Stimulated activated CD8-positive, alpha-beta memory T cell treated with anti-CD3 and anti-CD28 coated beads, Interleukin-7, amount 100 ng/mL, for 24 hours (primary cell): ENCODE data around the gene RTL1.
A peak's percentile ranks its signal among the peaks of the same experiment; 100 is the strongest.

Source experiments
- DNase-seq: peaks from one replicate; pipeline ENCODE4 v3.0.0-alpha.2; 2020; ENCODE audit warnings: low read depth

The RTL1 gene

DNA sequence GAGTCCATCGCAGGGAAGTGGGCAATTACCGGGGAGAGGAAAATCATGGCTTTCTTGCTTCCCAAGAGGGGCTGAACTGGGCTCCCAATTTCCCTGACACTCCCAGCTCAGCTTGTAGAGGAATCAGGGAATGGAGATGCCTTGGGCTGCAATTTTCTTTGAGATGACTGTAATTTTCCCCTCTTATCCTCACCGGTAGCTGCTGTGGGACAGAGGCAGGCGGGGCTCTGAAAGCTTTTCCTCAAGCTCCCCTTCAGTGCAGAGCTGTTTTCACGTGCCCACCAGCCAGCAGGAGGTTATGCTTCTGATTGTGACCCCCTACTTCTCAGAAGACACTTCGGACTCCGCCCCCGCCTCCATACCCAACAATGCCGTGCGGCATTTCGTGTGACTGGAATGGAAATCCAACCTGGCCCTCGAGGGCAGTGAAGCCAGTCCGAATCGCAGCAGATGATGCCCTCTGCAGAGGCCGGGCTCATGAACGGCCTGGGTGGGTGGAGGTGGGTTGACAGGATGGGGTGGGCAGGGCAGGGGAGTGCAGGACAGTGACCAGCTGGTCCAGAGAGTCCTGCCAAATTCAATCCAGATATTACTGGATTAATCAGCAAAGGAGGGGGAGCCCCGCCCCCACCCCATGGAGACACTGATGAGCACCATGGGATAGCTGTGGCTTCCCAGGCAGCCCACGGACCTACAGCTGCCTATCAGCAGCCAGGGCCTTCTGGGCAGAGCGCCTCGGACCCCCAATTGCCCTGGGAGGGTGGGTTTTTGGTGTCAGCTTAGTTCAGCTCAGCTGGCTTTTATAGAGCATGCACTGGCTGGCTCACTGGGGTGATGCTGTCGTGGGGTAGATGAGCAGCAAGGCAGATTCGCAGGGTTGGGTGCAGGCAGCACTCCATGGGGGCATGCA is 37.6 kb downstream of the RTL1 start:
- DNase-seq = no peak

DNA sequence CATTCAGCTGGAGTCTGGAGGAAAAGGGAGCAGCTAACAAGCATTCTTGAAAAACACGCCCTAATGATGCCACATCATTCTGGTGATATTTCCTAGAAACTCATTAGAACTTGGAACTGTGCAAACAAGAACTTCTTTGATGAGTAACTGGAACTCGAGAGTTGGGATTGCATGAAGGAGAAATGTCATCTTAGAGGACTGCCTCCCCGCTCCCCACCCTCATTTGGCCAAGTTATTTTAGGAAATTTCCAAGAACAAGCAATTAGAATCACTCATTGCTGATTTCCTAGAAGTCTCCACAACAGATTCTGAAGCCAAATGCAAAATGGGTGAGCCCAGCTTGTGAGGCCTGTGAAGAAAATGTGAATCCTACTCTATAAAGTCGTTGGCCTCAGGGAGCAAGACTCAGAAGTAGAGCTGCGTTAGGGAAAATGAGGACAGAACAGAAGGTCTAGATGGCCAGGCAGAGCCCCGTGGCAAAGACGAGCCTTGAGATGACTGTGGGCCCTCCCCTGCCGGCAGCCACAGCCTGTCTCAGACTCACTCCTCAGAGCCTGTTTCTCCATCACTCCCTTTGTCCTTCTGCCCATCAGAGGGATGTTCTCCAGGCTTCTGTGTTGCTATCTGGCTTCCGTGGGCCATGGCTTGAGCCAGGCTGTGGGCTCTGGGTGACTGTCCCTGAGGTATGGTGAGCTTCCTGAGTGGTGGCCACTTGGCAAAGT is 38.4 kb downstream of the RTL1 start:
- no peak for DNase-seq

DNA sequence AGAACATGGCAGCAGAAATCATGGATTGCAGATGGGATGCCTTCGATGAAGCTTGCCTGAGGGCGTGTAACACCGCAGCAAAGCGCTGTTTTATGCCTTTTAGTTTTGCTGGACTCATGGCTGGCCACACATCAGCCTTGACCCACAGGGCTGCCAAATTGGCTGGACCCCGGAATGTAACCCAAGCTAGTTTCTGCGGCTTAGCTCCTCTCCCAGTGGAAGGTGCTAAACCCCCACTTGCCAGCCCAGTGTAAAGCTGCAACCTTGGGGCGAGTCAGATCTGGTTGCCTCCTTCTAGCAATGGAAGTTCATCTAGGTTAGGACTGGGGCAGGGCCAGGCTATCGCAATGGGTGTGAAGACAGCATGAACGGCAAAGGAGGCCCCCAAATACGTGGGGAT is 39.3 kb downstream of the RTL1 start:
- no peak for DNase-seq

DNA sequence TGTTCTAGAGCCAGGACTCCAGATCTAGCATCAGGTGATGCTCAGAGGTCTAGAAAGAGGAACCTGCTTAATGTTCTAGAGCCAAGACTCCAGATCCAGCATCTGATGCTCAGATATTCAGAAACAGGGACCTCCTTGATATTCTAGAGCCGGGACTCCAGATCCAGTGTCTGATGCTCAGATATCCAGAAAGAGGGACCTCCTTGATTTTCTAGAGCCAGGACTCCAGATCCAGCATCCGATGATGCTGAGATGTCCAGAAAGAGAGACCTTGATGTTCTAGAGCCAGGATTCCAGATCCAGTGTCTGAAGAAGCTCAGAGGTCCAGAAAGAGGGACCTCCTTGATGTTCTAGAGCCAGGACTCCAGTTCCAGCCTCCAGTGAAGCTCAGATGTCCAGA is 40.7 kb downstream of the RTL1 start:
- no peak for DNase-seq

- no peak for DNase-seq
Observed at GRCh38 chr14:100862277-100862676, 41.2 kb downstream of the RTL1 start.

DNA sequence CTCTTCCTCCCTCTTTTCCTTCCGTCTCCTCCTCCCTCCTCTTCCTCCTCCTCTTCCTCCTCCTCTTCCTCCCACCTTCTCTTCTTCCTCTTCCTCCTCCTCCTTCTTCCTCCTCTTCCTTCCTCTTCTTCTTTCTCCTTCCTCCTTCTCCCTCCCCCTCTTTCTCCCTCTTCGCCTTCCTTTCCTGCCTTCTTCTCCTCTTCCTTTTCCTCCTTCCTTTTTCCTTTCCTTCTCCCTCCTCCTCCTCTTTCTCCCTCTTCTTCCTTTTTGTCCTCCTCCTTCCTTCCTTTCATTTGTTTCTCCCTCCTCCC is 41.6 kb downstream of the RTL1 start:
- no peak for DNase-seq

DNA sequence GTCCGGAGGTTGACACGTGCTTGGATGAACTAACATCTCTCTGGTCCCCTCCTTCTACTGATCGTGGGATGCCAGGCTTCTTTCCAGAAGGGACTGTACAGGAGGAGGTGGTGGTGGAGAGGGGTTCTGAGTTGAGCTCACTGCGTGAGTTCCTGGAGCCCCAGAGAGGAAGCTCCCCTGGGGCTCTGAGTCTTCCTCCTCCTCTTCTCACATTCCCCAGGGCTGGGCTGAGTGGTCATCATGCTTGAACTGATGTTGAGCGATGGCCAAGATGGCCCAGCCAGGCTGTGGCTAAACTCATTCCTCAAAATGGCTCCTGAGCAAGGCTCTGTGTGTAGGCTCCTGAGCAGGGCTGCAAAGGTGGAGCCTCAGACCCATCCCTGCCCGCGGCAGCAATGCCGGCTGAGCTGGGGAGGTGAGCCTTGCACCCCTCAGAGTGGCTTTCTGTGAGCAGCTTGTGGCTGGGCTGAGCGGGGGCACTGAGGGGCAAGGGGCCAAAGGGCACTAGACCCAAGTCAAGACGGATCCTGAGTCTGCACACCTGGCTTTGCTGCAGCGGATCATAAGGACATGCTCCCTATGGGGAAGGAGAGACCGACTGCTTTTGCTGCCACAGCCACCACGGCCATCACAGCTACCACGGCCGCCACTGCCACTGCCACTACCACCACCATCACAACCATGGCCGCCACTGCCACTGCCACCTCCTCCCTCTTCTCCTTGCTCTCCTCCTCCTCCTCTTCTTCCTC is 42.2 kb downstream of the RTL1 start:
- no peak for DNase-seq

DNA sequence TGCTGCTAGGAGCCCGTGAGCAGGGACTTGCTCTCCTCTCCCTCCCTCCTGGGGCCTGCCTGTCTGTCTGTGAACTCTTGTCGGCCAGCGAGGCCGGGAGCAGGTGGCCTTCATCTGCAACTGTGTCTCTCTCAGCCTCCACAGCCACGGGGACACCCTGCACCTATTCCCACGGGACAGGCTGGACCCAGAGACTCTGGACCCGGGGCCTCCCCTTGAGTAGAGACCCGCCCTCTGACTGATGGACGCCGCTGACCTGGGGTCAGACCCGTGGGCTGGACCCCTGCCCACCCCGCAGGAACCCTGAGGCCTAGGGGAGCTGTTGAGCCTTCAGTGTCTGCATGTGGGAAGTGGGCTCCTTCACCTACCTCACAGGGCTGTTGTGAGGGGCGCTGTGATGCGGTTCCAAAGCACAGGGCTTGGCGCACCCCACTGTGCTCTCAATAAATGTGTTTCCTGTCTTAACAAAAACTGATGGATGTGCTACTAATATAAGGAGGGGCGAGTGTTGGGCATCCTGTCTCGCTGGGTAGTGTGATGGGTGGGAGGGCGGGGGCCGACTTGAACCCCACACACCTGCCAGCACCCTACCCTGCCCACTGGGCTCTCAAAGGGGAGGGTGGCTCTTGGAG is 42.9 kb downstream of the RTL1 start:
- no peak for DNase-seq

- no peak for DNase-seq
Observed at GRCh38 chr14:100859781-100860180, 43.7 kb downstream of the RTL1 start.

- no peak for DNase-seq
Observed at GRCh38 chr14:100858838-100859220, 44.7 kb downstream of the RTL1 start.

DNA sequence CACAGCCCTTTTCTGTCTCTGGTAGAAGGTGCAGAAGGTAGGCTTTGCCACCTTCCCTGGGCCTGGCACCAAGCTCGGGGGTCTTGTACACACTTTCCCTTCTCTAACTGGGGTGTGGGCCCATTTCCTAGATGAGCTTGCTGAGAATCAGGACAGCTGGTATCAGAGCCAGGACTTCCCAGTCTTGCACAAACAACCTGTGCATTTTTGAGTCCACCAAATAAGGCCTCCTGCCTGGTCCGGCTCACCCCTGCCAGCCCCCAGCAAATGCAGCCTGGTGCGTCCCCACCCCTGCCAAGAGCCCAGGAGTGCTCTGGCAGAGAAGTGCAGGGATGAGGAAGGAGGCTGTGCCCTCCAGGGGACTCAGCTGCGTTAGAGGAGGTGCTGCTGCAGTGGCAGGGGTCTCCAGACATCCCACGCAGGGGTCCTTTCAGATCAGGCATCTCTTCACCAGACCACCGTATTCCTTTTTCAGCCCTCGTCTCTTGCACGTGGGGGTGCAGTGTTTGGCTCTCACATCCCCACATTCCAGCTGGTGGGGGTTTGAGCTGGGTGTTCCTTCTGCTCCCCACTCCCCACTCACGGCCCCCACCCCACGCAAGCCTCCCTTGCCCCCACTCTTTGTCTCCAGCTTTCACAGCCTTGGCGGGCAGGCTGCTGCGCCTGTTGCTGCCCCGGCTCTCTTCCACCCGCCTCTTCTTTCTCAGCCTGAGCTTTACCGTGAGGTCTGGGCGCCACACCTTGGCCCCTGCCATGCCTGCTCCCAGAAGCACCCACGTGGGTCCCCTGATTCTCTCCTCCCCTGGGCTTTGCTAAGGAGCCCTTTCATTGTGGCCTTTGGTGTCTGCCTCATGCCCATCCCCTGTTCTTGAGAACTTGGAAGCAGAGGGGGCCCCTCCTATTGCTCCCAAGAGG is 45.3 kb downstream of the RTL1 start:
- no peak for DNase-seq

DNA sequence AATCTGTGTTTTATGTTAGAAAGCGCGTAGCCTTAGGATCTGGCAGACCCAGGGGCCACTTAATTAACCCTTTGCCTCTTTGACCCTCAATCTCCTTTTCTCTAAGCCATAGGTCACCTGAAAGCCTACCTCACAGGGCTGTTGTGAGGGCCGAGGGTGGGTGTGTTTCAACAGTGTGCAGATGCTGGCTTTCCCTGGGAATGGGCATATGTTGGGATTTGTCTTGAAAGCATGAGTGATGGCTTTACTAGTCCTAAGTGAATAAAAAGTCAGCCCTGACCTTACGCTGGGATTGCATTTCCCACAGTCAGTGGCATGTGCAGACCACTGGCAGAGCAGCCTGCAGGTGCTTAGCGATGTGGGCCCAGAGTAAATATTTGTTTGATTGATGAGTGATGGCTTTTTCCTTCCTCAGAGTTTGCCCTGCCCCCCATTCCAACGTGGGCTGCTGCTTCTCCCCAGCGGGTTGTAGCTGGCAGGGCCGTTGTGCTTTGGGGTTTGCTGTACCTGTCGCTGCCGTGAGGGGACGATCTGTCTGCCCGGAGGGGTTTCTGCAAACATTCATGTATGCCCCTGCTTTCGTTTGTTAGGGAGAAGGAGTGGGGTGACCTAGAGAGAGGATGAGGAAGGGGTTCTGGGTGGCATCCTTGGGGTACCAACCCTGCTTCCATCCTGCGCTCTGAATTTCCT is 46.1 kb downstream of the RTL1 start:
- DNase-seq = no peak

GRCh38 chr14:100856056-100856950 is 47.2 kb downstream of the RTL1 start:
- no peak for DNase-seq

GRCh38 chr14:100855256-100855930 is 48.1 kb downstream of the RTL1 start:
- no peak for DNase-seq

DNA sequence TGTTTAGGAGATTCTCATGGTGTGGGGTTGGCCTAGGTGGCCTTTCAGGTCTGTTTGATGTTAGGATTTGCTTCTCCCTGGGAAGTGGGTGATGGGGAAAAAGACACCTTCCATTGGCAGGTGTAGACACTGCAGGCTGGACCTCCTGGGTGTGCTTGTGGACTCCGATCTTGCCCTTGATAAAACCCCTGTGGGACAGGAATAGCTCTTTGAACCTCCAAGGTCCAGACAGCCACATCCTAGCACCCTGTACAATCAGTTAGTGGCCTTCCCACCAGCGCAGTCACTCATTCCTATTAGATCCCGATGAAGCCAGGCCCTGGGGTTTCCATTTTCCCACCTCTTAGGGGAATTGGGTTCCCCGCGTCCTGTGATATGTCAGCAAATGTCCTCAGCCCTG is 49.1 kb downstream of the RTL1 start:
- DNase-seq = no peak

GRCh38 chr14:100851946-100852620 is 51.4 kb downstream of the RTL1 start:
- DNase-seq = no peak

DNA sequence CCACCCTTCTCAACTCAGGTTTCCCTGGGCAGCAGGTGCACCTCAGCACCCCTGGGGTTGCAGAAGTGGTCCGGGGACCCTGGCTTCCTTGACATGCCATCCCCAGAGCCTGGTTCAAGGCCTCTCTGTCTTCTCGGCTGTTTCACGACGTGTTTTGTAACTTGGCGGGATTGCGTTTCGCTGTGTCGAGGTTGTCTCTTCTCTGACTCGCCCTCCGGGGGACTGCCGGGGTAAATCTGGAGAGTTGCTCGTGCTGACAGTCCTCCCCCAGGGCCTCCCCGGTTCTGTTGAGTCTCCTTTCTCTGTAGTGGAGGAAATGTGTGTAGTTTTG is 52.0 kb downstream of the RTL1 start:
- DNase-seq = no peak

DNA sequence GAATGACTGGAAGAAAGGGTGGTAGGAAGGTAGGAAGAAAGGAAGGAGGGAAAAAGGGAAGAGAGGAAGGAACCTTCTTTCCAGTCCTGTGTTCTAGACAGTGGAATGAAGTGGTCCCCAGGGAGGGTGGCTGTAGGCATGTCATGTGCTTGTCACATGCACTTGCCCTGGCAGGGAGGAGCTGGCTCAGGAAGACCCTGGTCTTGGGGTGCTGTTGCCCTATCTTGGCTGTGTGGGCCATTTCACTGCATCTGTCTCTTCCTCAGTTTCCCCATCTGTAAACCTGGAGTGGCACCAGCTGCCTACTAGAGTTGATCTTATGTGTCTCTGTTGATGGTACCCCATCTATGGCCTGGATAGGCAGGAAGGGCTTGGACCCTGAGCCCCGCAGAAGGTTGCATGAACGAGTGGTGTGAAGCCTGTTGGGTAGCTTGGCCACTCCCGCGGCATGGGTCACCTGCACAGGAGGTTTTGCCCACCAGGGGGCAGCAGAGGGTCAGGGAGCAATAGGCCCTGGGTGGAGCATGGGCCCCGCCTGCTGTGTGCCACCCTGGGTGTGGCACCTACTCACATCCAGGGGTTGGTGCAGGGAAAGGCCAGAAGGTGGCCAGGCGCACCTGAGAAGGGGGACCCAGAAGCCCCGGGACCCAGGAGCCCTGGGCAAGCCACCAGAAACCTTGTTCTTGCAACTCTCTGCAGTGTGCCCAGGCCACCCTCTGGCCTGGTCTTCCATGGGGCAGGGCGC is 52.5 kb downstream of the RTL1 start:
- DNase-seq = peak; percentile 78
